ENCODE results near the gene HIVEP1.

Gene HIVEP1

DNA sequence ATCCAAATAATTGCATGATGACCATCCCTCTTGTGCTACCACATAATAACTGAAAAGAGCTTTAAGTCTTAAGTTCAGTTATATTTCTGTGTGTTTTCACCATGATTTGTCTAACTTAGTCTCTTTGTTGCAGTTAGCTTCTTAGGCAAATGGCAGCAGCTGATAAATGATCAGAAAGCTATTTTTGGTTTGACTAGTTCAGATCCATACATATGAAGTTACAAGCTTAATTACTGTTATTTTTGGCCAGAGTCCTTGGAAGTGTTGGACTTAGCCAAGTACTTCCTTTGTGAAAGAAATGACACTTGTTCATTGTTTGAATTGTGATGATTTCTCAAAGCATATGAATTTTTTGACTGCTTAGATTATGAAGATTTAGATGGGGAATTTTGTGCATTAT lies 54.2 kb downstream of the HIVEP1 start:
- ChIA-PET CTCF (interaction anchor here (0.9 to 2.8 kb wide), 3 partner anchors 9 to 411 kb away, joined by 3 to 15 read pairs (median 7); no protein-coding TSS in a partner anchor), POLR2A (interaction anchor here (0.7 kb wide), 1 partner anchor 9 kb away, joined by 4 read pairs; no protein-coding TSS in a partner anchor)
- no peak overlapping the region for H3K4me3 ChIP-seq (ENCODE audit: low read depth, low read length)
- DNase-seq (ENCODE audit: low read depth, low spot score) = no peak
- TF ChIP-seq, protein P1, sequence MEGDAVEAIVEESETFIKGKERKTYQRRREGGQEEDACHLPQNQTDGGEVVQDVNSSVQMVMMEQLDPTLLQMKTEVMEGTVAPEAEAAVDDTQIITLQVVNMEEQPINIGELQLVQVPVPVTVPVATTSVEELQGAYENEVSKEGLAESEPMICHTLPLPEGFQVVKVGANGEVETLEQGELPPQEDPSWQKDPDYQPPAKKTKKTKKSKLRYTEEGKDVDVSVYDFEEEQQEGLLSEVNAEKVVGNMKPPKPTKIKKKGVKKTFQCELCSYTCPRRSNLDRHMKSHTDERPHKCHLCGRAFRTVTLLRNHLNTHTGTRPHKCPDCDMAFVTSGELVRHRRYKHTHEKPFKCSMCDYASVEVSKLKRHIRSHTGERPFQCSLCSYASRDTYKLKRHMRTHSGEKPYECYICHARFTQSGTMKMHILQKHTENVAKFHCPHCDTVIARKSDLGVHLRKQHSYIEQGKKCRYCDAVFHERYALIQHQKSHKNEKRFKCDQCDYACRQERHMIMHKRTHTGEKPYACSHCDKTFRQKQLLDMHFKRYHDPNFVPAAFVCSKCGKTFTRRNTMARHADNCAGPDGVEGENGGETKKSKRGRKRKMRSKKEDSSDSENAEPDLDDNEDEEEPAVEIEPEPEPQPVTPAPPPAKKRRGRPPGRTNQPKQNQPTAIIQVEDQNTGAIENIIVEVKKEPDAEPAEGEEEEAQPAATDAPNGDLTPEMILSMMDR (IDR thresholded peaks at IDR 0.05; ENCODE audit: insufficient read depth, low read length, missing control alignments) = no peak

DNA sequence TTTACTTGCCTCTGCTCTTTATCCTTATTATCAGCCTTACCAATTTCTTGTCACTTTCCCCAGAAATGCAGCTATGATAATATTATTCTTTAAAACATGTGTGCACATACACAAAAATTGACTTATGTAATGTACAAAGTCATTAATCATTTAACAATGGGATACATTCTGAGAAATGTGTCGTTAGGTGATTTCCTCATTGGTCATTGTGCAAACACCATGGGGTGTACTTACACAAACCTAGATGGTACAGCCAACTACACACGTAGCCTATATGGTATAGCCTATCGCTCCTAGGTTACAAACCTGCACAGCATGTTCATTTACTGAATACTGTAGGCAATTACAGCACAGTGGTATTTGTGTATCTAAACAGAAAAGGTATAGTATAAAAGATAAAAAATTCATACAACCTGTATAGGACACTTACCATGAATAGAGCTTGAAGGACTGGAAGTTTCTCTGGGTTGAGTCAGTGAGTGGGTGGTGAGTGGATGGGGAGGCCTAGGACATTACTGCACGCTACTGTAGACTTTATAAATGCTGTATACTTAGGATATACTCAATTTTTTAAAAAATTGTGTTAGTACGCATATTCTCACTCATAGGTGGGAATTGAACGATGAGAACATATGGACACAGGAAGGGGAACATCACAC lies 56.9 kb downstream of the HIVEP1 start:
- ChIA-PET POLR2A (no interaction called here), CTCF (no interaction called here)
- H3K4me3 ChIP-seq (ENCODE audit: low read depth, low read length) = no peak overlapping the region
- TF ChIP-seq, protein P1 (IDR thresholded peaks at IDR 0.05; ENCODE audit: insufficient read depth, low read length, missing control alignments) = no peak
- no peak for DNase-seq (ENCODE audit: low read depth, low spot score)

DNA sequence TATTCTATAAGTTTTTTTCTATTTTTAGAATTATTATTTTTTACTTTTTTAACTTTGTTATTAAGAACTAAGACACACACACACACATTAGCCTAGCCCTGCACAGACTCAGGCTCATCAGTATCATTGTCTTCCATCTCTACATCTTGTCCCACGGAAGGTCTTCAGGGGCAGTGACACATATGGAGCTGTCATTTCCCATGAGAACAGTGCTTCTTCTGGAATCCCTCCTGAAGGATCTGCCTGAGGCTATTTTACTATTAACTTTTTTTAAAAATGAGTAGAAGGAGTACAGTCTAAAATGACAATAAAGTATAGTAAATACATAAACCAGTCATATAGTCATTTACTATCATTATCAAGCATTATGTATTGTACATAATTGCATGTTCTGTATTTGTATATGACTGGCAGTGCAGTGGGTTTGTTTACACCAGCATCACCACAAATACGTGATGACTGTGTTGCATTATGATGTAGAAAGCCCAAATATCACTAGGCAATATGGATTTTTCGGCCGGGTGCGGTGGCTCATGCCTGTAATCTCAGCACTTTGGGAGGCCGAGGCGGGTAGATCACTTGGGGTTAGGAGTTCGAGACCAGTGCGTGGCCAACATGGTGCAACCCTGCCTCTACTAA lies 57.9 kb downstream of the HIVEP1 start:
- no peak for DNase-seq (ENCODE audit: low read depth, low spot score)
- H3K4me3 ChIP-seq (ENCODE audit: low read depth, low read length) = no peak overlapping the region
- TF ChIP-seq, protein P1 (IDR thresholded peaks at IDR 0.05; ENCODE audit: insufficient read depth, low read length, missing control alignments) = no peak
- ChIA-PET CTCF (no interaction called here), POLR2A (no interaction called here)

DNA sequence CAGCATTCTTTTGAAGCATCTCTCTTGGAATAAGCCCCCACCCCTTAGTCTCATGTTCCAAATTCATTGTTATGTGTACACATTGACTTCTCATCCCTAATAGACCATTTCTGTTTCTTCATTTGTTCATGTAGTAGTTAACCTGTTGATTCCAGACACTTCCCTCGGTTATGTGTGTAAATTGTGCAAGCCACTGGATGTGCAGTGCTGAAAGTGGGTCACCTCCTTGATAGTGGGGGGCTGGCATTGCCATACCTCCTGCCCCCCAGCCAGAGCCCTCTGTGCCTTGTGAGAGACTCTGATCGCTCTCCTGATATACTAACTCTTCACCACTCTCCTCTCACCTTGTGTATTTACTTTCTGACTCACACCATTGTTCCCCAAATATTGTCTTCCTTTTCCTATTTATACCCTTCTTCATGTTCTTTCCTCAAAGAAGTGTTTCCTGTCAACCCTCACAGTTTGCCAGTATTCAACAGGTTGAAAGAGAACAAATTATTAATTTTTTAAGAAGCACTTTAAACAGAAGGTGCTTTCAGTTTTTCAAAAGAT lies 59.0 kb downstream of the HIVEP1 start:
- DNase-seq (ENCODE audit: low read depth, low spot score) = no peak
- TF ChIP-seq, protein P1 (IDR thresholded peaks at IDR 0.05; ENCODE audit: insufficient read depth, low read length, missing control alignments) = no peak
- CTCF ChIA-PET = no interaction called here
- POLR2A ChIA-PET = no interaction called here
- no peak overlapping the region for H3K4me3 ChIP-seq (ENCODE audit: low read depth, low read length)

DNA sequence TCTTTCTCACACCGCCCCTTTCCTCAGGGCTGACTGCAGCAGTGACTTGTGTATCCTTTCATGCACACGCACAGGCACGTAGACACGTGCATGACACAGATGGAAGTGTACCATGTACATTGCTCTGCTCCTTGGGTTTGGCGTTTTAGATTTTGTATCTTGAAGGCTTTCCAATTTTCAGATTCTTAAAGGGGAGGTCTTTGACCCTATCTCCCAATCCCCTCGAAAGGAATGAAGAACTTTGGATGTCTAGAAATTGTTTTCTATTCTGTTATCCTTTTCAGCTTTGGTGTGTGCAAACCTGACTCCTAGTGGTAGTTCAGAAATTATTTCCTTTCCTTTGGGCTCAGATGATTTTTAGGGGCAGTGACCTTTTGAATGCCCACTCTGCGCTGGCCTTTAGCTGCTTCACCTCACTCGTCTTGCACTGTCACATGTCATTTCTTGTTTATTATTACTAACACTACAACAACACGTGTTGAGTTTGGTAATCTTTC lies 63.0 kb downstream of the HIVEP1 start:
- CTCF ChIA-PET = interaction anchor here (0.6 to 1.5 kb wide), 12 partner anchors 8 to 490 kb away, joined by 3 to 15 read pairs (median 4); no protein-coding TSS in a partner anchor
- POLR2A ChIA-PET = no interaction called here
- H3K4me3 ChIP-seq (ENCODE audit: low read depth, low read length) = no peak overlapping the region
- TF ChIP-seq, protein P1 (IDR thresholded peaks at IDR 0.05; ENCODE audit: insufficient read depth, low read length, missing control alignments) = peak; percentile 19
- DNase-seq (ENCODE audit: low read depth, low spot score) = no peak
